GM12878 (cell line): ENCODE results near the gene JAGN1. TPM values are rescaled to one million over a fixed set of nuclear protein-coding genes. Genes with fewer than 3 reads are reported as not detected.

Source experiments
- ATAC-seq: fragments of 200-7000 bp; cut with Tn5 transposase; 3 replicates; pipeline ENCODE4 v1.9.1; 2020; ENCODE audit warnings: mild to moderate bottlenecking, moderate library complexity
- BruUV-seq: library from RNA; stranded (reverse); fragments of 400-500 nt; replicated peaks from 2 replicates; lab custom pipeline; 2021; lab: Mats Ljungman, UMichigan
- CTCF ChIA-PET: fragments of 300-600 bp; sonication (Branson Sonifier 250); formaldehyde crosslinking; extraction: SDS; loops from one replicate; lab custom pipeline; 2021; ENCODE audit warnings: inconsistent platforms; lab: Yijun Ruan, JAX
- POLR2A ChIA-PET: fragments of 350-600 bp; formaldehyde crosslinking; extraction: SDS; loops from one replicate; lab custom pipeline; 2021; ENCODE audit warnings: inconsistent platforms; lab: Charles Lee
- RAD21 ChIA-PET: fragments of 300-600 bp; sonication (Branson Sonifier 250); formaldehyde crosslinking; loops from one replicate; lab custom pipeline; 2023; ENCODE audit warnings: antibody characterized with exemption; ENCODE audit not compliant: unreplicated experiment; lab: Charles Lee
- SMC1A ChIA-PET: fragments of 300-600 bp; sonication (Branson Sonifier 250); formaldehyde crosslinking; loops from one replicate; lab custom pipeline; 2023; ENCODE audit not compliant: unreplicated experiment, uncharacterized antibody; lab: Charles Lee
- DNase-seq: peaks from one replicate; pipeline ENCODE4 v3.0.0-alpha.2; 2011; ENCODE audit warnings: low read depth, low spot score
- FAIRE-seq: peaks from 3 replicates; lab custom pipeline; 2011; peaks lifted over from hg19 to GRCh38; lab: Jason Lieb, UNC
- H2AFZ ChIP-seq: 2 replicates; pipeline ENCODE4 v1.6.0; 2011; ENCODE audit warnings: low read depth, low read length, control low read depth; ENCODE audit not compliant: control insufficient read depth
- H3K27ac ChIP-seq: 2 replicates; pipeline ENCODE4 v1.5.1; 2011; ENCODE audit warnings: control low read depth; ENCODE audit not compliant: control insufficient read depth, insufficient read depth
- H3K27me3 ChIP-seq, 2 experiments: replicated peaks in 1 of 2; 2 replicates each; pipeline versions ENCODE4 v1.6.0 to v1.6.1; 2011; ENCODE audit warnings: low read length in 1 of 2; ENCODE audit not compliant: control insufficient read depth in 2 of 2, insufficient read depth in 2 of 2
- H3K36me3 ChIP-seq, 2 experiments: 2 replicates each; pipeline ENCODE4 v1.5.1; 2011; ENCODE audit warnings: low read length in 1 of 2; ENCODE audit not compliant: control insufficient read depth in 2 of 2, insufficient read depth in 2 of 2
- H3K4me1 ChIP-seq: 2 replicates; pipeline ENCODE4 v1.6.1; 2011; ENCODE audit warnings: mild to moderate bottlenecking, low read length, moderate library complexity, mixed read lengths; ENCODE audit not compliant: control insufficient read depth, insufficient read depth
- H3K4me2 ChIP-seq: 2 replicates; pipeline ENCODE4 v1.6.0; 2011; ENCODE audit warnings: control low read depth; ENCODE audit not compliant: control insufficient read depth, insufficient read depth
- H3K4me3 ChIP-seq: fragments of 200-600 bp; sonication (generic); 2 replicates; pipeline ENCODE4 v1.5.1; 2016
- H3K79me2 ChIP-seq: 2 replicates; pipeline ENCODE4 v1.6.0; 2011; ENCODE audit warnings: low read length; ENCODE audit not compliant: control insufficient read depth, insufficient read depth
- H3K9ac ChIP-seq: 2 replicates; pipeline ENCODE4 v1.8.0; 2011; ENCODE audit warnings: low read length, control low read depth, mixed read lengths; ENCODE audit not compliant: control insufficient read depth, insufficient read depth
- H3K9me3 ChIP-seq: replicated peaks from 3 replicates; pipeline ENCODE4 v1.5.1; 2011; ENCODE audit warnings: mild to moderate bottlenecking, low read length; ENCODE audit not compliant: control insufficient read depth, insufficient read depth
- H4K20me1 ChIP-seq: 2 replicates; pipeline ENCODE4 v1.6.0; 2011; ENCODE audit not compliant: control insufficient read depth, insufficient read depth
- CREB1 ChIP-seq: IDR thresholded peaks from 2 replicates; pipeline ENCODE4 v1.6.1; 2012; ENCODE audit warnings: low read depth, mild to moderate bottlenecking, inconsistent platforms
- CREM ChIP-seq: IDR thresholded peaks from 2 replicates; pipeline ENCODE4 v1.6.1; 2014; ENCODE audit warnings: antibody characterized with exemption, low read depth
- GATAD2B ChIP-seq: fragments of 450-650 bp; conservative IDR thresholded peaks from 2 replicates; pipeline ENCODE4 v1.6.1; 2017; ENCODE audit warnings: low read depth, mild to moderate bottlenecking, moderate library complexity
- HCFC1 ChIP-seq: fragments of 150-350 bp; IDR thresholded peaks from 2 replicates; pipeline ENCODE4 v1.6.1; 2014; ENCODE audit warnings: low read length
- JUNB ChIP-seq: IDR thresholded peaks from 2 replicates; pipeline ENCODE4 v1.6.1; 2016; ENCODE audit warnings: antibody characterized with exemption, mild to moderate bottlenecking
- JUND ChIP-seq: IDR thresholded peaks from 2 replicates; pipeline ENCODE4 v1.6.1; 2012; ENCODE audit warnings: low read depth, mild to moderate bottlenecking, low read length, improper control_type of control experiment, moderate library complexity
- KDM1A ChIP-seq: fragments of 200-600 bp; sonication (generic); IDR thresholded peaks from 2 replicates; pipeline ENCODE4 v1.6.1; 2016; ENCODE audit warnings: borderline replicate concordance
- MAX ChIP-seq: IDR thresholded peaks from 2 replicates; pipeline ENCODE4 v1.6.1; 2012; ENCODE audit warnings: low read depth, low read length, improper control_type of control experiment
- MXI1 ChIP-seq: fragments of 150-350 bp; IDR thresholded peaks from 2 replicates; pipeline ENCODE4 v1.6.1; 2011; ENCODE audit warnings: low read depth, mild to moderate bottlenecking, inconsistent platforms, low read length, improper control_type of control experiment
- PML ChIP-seq: IDR thresholded peaks from 2 replicates; pipeline ENCODE4 v1.6.1; 2012; ENCODE audit warnings: low read length, inconsistent platforms
- POLR2A ChIP-seq: IDR thresholded peaks from 2 replicates; pipeline ENCODE4 v1.6.1; 2011; ENCODE audit warnings: low read depth, mild to moderate bottlenecking, low read length
- POLR2AphosphoS2 ChIP-seq: IDR thresholded peaks from 2 replicates; pipeline ENCODE4 v1.6.1; 2011; ENCODE audit warnings: low read depth, mild to moderate bottlenecking, low read length, improper control_type of control experiment, moderate library complexity
- RFX5 ChIP-seq: IDR thresholded peaks from 2 replicates; pipeline ENCODE4 v1.6.1; 2011; ENCODE audit warnings: low read depth, low read length, improper control_type of control experiment
- SREBF1 ChIP-seq: IDR thresholded peaks from 2 replicates; pipeline ENCODE4 v1.6.1; 2012; ENCODE audit warnings: mild to moderate bottlenecking, low read length
- SREBF2 ChIP-seq: IDR thresholded peaks from 2 replicates; pipeline ENCODE4 v1.6.1; 2012; ENCODE audit warnings: mild to moderate bottlenecking, low read length
- WGBS: methylation state at CpG from one replicate; pipeline ENCODE4 v1.1.6; 2016; ENCODE audit warnings: low lambda C conversion rate; ENCODE audit not compliant: insufficient replicate concordance, insufficient coverage; ENCODE audit errors: missing lambda C conversion rate; 5-methylcytosine and 5-hydroxymethylcytosine counted together
- in situ Hi-C: fragments of 300-500 bp; cut with MboI; formaldehyde crosslinking; loops from 9 replicates; pipeline ENCODE4 v1.14.3; 2018; ENCODE audit warnings: mixed read lengths
- intact Hi-C: fragments of 100-400 bp; cut with micrococcal nuclease; formaldehyde crosslinking; loops from one replicate; pipeline ENCODE4 v1.14.2; 2022; ENCODE audit not compliant: unreplicated experiment
- polyA plus RNA-seq, 11 experiments: library from polyadenylated mRNA; depleted of rRNA in 4 of 11; unstranded in 6 of 11; stranded (reverse) in 5 of 11; fragments of >200 nt; fragmentation: Nextera tagmentation in 4 of 11; fragmentation: Illumina TruSeq in 1 of 11; extraction: Ambion mirVana in 4 of 11; extraction: Trizol in 1 of 11; gene quantifications; 1 replicate in 1 of 11; 2 replicates in 10 of 11; pipeline versions ENCODE4 v1.2.1 to v1.2.3, GENCODE V29; 2011 to 2016; ENCODE audit warnings: inconsistent platforms in 2 of 11, missing spikeins in 2 of 11, low read depth in 1 of 11
- total RNA-seq, 4 experiments: library from RNA; depleted of rRNA in 3 of 4; stranded (reverse); fragments of >200 nt in 3 of 4; fragmentation: Illumina TruSeq in 1 of 4; extraction: Trizol in 1 of 4; gene quantifications; 2 replicates each; pipeline versions ENCODE4 v1.2.1 to v1.2.3, GENCODE V29; 2013 to 2021
- TF ChIP-seq, protein P1 (sequence below): fragments of 450-650 bp; IDR thresholded peaks from 2 replicates; pipeline ENCODE4 v1.6.1; 2018; ENCODE audit warnings: borderline replicate concordance, mild to moderate bottlenecking; ENCODE audit not compliant: partially characterized antibody
- TF ChIP-seq, protein P2 (sequence below): IDR thresholded peaks from 2 replicates; pipeline ENCODE4 v1.6.1; 2011; ENCODE audit warnings: mild to moderate bottlenecking, low read depth, low read length, moderate library complexity; ENCODE audit not compliant: insufficient replicate concordance

JAGN1 gene
- total and polyA plus RNA-seq, 10 of the 15 experiments (the other 5 are each of a cell fraction or from before 2014, with no cell fraction given), result 23.3 to 56.0 (median 35.4) TPM

DNA sequence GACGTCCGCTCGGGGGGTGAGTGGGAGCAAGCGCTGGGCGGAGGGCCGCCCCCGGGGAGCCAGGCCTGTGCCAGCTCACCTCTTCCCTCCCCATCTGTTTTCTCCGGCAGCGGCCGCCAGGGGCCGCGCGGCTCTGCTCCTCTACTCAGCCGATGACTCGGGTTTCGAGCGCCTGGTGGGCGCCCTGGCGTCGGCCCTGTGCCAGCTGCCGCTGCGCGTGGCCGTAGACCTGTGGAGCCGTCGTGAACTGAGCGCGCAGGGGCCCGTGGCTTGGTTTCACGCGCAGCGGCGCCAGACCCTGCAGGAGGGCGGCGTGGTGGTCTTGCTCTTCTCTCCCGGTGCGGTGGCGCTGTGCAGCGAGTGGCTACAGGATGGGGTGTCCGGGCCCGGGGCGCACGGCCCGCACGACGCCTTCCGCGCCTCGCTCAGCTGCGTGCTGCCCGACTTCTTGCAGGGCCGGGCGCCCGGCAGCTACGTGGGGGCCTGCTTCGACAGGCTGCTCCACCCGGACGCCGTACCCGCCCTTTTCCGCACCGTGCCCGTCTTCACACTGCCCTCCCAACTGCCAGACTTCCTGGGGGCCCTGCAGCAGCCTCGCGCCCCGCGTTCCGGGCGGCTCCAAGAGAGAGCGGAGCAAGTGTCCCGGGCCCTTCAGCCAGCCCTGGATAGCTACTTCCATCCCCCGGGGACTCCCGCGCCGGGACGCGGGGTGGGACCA lies 42.6 kb downstream of the JAGN1 start (continued):
- TF ChIP-seq JUND, result peak; percentile 39; the same call in 1 of the 2 replicates
- peak; percentile 66 for TF ChIP-seq POLR2A

DNA sequence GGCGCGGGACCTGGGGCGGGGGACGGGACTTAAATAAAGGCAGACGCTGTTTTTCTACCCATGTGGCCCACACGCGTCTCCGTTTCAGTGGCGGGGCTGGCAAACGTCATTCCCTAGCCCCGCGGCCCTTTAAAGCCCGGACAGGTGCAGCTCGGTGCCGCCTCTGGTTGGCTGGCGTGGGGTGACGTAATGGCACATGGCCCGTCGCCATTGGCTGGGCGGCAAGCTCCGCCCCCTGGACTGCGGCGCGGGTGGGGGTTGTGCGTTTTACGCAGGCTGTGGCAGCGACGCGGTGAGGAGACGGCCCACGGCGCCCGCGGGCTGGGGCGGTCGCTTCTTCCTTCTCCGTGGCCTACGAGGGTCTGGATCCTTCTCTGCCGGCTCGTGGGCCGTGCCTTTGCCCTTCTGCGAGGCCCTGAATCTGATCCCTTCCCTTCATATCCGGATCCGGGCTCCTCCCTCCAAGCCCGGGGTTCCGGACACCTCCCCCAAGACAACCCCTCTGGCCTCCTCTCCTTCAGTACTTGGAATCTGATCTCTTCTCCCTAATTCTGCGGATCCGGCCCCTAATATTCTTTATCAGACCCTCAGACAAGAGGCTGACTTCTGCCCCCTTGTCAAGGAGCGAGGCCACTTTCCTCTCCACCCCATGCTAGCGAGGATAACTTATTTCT lies 43.3 kb downstream of the JAGN1 start, which contains the start of gene CRELD1:
Gene CRELD1 (plus strand): TSS at position 274 of the 674 bp plus-strand sequence. CDS start 605 bp downstream, outside the sequence.
- peaks cover 9% of the 10 kb centered on the region for H3K4me1 ChIP-seq
- peak; percentile 68 for FAIRE-seq
- DNase-seq, result peak; percentile 81
- no TSS peak for BruUV-seq
- SMC1A ChIA-PET, result interaction anchor here (1.0 to 3.8 kb wide), 16 partner anchors 9 to 388 kb away, joined by 3 to 20 read pairs (median 4); partner anchors contain the start of genes EMC3, FANCD2, GHRL and PRRT3
- peak; percentile 90 for ATAC-seq
- H3K4me3 ChIP-seq, result peak within 1 kb of the TSS; percentile 89
- no peaks in the 10 kb centered on the region for H3K9me3 ChIP-seq
- in situ Hi-C loops (no loop called here), intact Hi-C loops (loop anchor here (2.0 to 10.0 kb wide), 6 partner anchors 17 to 391 kb away; partner anchors contain the start of genes ARPC4, JAGN1, RPUSD3 and SEC13)
- no peaks in the 10 kb centered on the region for H4K20me1 ChIP-seq
- no peaks in the 10 kb centered on the region for H3K27me3 ChIP-seq
- peak within 1 kb of the TSS; percentile 98 for H3K4me2 ChIP-seq
- RAD21 ChIA-PET, result interaction anchor here (0.5 to 5.2 kb wide), 19 partner anchors 9 to 389 kb away, joined by 3 to 51 read pairs (median 7); partner anchors contain the start of genes ARPC4, EMC3, FANCD2 and IRAK2
- H3K27ac ChIP-seq, result peak within 1 kb of the TSS; percentile 86
- peaks cover 18% of the 10 kb centered on the region for H3K79me2 ChIP-seq
- CTCF ChIA-PET, result interaction anchor here (0.6 to 5.0 kb wide), 20 partner anchors 19 to 580 kb away, joined by 3 to 45 read pairs (median 10); partner anchors contain the start of genes CIDEC, EMC3, FANCD2 and IL17RC
- H2AFZ ChIP-seq, result peak within 1 kb of the TSS; percentile 88
- peak within 1 kb of the TSS; percentile 84 for H3K9ac ChIP-seq
- POLR2A ChIA-PET, result interaction anchor here (0.7 to 2.2 kb wide), 15 partner anchors 18 to 388 kb away, joined by 3 to 19 read pairs (median 4); partner anchors contain the start of genes CIDEC, FANCD2, GHRL and JAGN1
- H3K36me3 ChIP-seq, result peaks cover 0 to 2% of the 10 kb centered on the region in 2 experiments; a peak in 1 of 4 replicates
- WGBS, result under 1% methylated on average over 43 of the region's 50 CpGs
- peak; percentile 59; the same call in 1 of the 2 replicates for TF ChIP-seq POLR2AphosphoS2
- TF ChIP-seq MXI1, result peak; percentile 92
- peak; percentile 31; the same call in 1 of the 2 replicates for TF ChIP-seq HCFC1
- TF ChIP-seq, protein P1, sequence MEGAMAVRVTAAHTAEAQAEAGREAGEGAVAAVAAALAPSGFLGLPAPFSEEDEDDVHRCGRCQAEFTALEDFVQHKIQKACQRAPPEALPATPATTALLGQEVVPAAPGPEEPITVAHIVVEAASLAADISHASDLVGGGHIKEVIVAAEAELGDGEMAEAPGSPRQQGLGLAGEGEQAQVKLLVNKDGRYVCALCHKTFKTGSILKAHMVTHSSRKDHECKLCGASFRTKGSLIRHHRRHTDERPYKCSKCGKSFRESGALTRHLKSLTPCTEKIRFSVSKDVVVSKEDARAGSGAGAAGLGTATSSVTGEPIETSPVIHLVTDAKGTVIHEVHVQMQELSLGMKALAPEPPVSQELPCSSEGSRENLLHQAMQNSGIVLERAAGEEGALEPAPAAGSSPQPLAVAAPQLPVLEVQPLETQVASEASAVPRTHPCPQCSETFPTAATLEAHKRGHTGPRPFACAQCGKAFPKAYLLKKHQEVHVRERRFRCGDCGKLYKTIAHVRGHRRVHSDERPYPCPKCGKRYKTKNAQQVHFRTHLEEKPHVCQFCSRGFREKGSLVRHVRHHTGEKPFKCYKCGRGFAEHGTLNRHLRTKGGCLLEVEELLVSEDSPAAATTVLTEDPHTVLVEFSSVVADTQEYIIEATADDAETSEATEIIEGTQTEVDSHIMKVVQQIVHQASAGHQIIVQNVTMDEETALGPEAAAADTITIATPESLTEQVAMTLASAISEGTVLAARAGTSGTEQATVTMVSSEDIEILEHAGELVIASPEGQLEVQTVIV, result peak; percentile 39
- peak; percentile 87 for TF ChIP-seq CREB1
- TF ChIP-seq CREM, result peak; percentile 76; the same call in 1 of the 2 replicates
- peak; percentile 84 for TF ChIP-seq POLR2A
- TF ChIP-seq, protein P2, sequence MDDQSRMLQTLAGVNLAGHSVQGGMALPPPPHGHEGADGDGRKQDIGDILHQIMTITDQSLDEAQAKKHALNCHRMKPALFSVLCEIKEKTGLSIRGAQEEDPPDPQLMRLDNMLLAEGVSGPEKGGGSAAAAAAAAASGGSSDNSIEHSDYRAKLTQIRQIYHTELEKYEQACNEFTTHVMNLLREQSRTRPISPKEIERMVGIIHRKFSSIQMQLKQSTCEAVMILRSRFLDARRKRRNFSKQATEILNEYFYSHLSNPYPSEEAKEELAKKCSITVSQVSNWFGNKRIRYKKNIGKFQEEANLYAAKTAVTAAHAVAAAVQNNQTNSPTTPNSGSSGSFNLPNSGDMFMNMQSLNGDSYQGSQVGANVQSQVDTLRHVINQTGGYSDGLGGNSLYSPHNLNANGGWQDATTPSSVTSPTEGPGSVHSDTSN, result no peak
- peak; percentile 88 for TF ChIP-seq RFX5
- no peak for TF ChIP-seq JUNB
- no peak for TF ChIP-seq KDM1A
- no peak; the same call in 1 of the 2 replicates for TF ChIP-seq GATAD2B
- TF ChIP-seq PML, result peak; percentile 71; the same call in 1 of the 2 replicates
- TF ChIP-seq MAX, result peak; percentile 68
- peak; percentile 9; the same call in 1 of the 2 replicates for TF ChIP-seq SREBF1
- TF ChIP-seq SREBF2, result no peak
